HFFc6 (cell line): ENCODE measurements around the gene CYS1. TPM values are rescaled to one million over a fixed set of nuclear protein-coding genes. Genes with fewer than 3 reads are reported as not detected.

Experiments
- DNase-seq: peaks from one replicate; pipeline ENCODE4 v3.0.0-alpha.2; 2018
- H3K27ac Mint-ChIP-seq: 2 replicates; pipeline ENCODE4 v1.8.0; 2020; ENCODE audit warnings: mild to moderate bottlenecking, mixed read lengths
- H3K27me3 Mint-ChIP-seq: 2 replicates; pipeline ENCODE4 v1.8.0; 2021; ENCODE audit warnings: mild to moderate bottlenecking, moderate library complexity, mixed read lengths; ENCODE audit not compliant: insufficient read depth
- H3K36me3 Mint-ChIP-seq: 2 replicates; pipeline ENCODE4 v1.8.0; 2021; ENCODE audit warnings: low read depth, mixed read lengths
- H3K4me1 Mint-ChIP-seq: 2 replicates; pipeline ENCODE4 v1.8.0; 2020; ENCODE audit warnings: low read depth, mixed read lengths
- H3K4me3 Mint-ChIP-seq: 2 replicates; pipeline ENCODE4 v1.8.0; 2020; ENCODE audit warnings: mild to moderate bottlenecking, moderate library complexity, mixed read lengths
- H3K9me3 Mint-ChIP-seq: 2 replicates; pipeline ENCODE4 v1.8.0; 2020; ENCODE audit warnings: mild to moderate bottlenecking, mixed read lengths
- total RNA-seq, 6 experiments: library from RNA; stranded (reverse); fragmentation: NEBNext Ultra II Directional; extraction: Animal tissue kit (Norgen Biotek cat#: 25700); gene quantifications; 2 replicates in 1 of 6; 3 replicates in 5 of 6; pipeline ENCODE4 v1.2.3, GENCODE V29; 2021
- TF ChIP-seq, protein P1 (sequence below): fragments of 200-600 bp; sonication (generic); IDR thresholded peaks from 2 replicates; pipeline ENCODE4 v1.5.0; 2021; ENCODE audit warnings: antibody characterized with exemption, mild to moderate bottlenecking

The CYS1 gene
- total RNA-seq, 6 experiments from 2014 or later: 0.24 to 2.0 (median 1.4) TPM

- Mint-ChIP-seq H3K4me1 (peaks cover 6% of the 10 kb centered on the region; the same call in 1 of the 2 replicates), H3K36me3 (no peaks in the 10 kb centered on the region; the same call in 1 of the 2 replicates), H3K9me3 (peaks cover 8% of the 10 kb centered on the region), H3K27me3 (no peaks in the 10 kb centered on the region; the same call in 1 of the 2 replicates), H3K27ac (no peak overlapping the region), H3K4me3 (no peak overlapping the region)
- no peak for DNase-seq
- TF ChIP-seq, protein P1, sequence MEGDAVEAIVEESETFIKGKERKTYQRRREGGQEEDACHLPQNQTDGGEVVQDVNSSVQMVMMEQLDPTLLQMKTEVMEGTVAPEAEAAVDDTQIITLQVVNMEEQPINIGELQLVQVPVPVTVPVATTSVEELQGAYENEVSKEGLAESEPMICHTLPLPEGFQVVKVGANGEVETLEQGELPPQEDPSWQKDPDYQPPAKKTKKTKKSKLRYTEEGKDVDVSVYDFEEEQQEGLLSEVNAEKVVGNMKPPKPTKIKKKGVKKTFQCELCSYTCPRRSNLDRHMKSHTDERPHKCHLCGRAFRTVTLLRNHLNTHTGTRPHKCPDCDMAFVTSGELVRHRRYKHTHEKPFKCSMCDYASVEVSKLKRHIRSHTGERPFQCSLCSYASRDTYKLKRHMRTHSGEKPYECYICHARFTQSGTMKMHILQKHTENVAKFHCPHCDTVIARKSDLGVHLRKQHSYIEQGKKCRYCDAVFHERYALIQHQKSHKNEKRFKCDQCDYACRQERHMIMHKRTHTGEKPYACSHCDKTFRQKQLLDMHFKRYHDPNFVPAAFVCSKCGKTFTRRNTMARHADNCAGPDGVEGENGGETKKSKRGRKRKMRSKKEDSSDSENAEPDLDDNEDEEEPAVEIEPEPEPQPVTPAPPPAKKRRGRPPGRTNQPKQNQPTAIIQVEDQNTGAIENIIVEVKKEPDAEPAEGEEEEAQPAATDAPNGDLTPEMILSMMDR: no peak
Measured at GRCh38 chr2:10067881-10068280, 12.3 kb downstream of the CYS1 start.

GRCh38 chr2:10067330-10067729, 12.9 kb downstream of the CYS1 start:
- H3K27ac Mint-ChIP-seq: no peak overlapping the region
- peaks cover 2% of the 10 kb centered on the region; the same call in 1 of the 2 replicates for H3K4me1 Mint-ChIP-seq
- TF ChIP-seq, protein P1: no peak
- peaks cover 8% of the 10 kb centered on the region for H3K9me3 Mint-ChIP-seq
- H3K36me3 Mint-ChIP-seq: no peaks in the 10 kb centered on the region; the same call in 1 of the 2 replicates
- H3K27me3 Mint-ChIP-seq: no peaks in the 10 kb centered on the region; the same call in 1 of the 2 replicates
- no peak overlapping the region for H3K4me3 Mint-ChIP-seq
- DNase-seq: no peak

DNA sequence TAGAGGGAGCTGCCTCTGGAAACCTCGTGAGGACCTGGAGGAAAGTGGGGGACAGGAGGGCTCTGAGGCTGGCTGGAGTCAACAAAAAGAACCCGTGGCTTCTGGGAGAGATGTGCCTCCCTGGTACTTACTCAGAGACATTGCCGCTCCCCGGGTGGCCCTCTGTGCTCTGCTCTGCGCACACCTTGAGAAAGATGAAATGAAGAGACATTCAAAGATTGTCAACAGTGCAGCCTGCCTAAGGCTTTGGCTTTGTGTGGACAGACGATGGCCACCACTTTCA, 14.5 kb downstream of the CYS1 start:
- Mint-ChIP-seq H3K4me3 (no peak overlapping the region), H3K27ac (no peak overlapping the region), H3K36me3 (no peaks in the 10 kb centered on the region; the same call in 1 of the 2 replicates), H3K27me3 (no peaks in the 10 kb centered on the region; the same call in 1 of the 2 replicates), H3K9me3 (peaks cover 8% of the 10 kb centered on the region), H3K4me1 (no peaks in the 10 kb centered on the region)
- no peak for DNase-seq
- TF ChIP-seq, protein P1: no peak

GRCh38 chr2:10064932-10065772, 15.1 kb downstream of the CYS1 start:
- no peak overlapping the region for H3K27ac Mint-ChIP-seq
- TF ChIP-seq, protein P1: no peak
- H3K9me3 Mint-ChIP-seq: peaks cover 8% of the 10 kb centered on the region
- no peak overlapping the region for H3K4me3 Mint-ChIP-seq
- no peaks in the 10 kb centered on the region for H3K4me1 Mint-ChIP-seq
- peaks cover 1% of the 10 kb centered on the region; the same call in 1 of the 2 replicates for H3K27me3 Mint-ChIP-seq
- no peaks in the 10 kb centered on the region; the same call in 1 of the 2 replicates for H3K36me3 Mint-ChIP-seq
- DNase-seq: no peak

GRCh38 chr2:10063566-10063965, 16.6 kb downstream of the CYS1 start:
- Mint-ChIP-seq H3K36me3 (no peaks in the 10 kb centered on the region; the same call in 1 of the 2 replicates), H3K9me3 (peaks cover 8% of the 10 kb centered on the region), H3K27ac (no peak overlapping the region), H3K27me3 (peaks cover 1% of the 10 kb centered on the region; the same call in 1 of the 2 replicates), H3K4me1 (no peaks in the 10 kb centered on the region), H3K4me3 (no peak overlapping the region)
- TF ChIP-seq, protein P1: no peak
- no peak for DNase-seq
